GM18951 (cell line): Measurements from ENCODE around the gene NHERF2.

Source experiments
- POLR2A ChIP-seq: IDR thresholded peaks from 4 replicates; pipeline ENCODE4 v1.6.1; 2011; ENCODE audit warnings: mild to moderate bottlenecking; ENCODE audit not compliant: insufficient read length, insufficient read depth; ENCODE audit errors: extremely low read depth
- in situ Hi-C: fragments of 300-500 bp; cut with MboI; formaldehyde crosslinking; loops from one replicate; pipeline ENCODE4 v1.12.0; 2022; ENCODE audit warnings: low sequenced_read_pairs, mixed read lengths, inconsistent platforms; ENCODE audit not compliant: unreplicated experiment

The NHERF2 gene

DNA sequence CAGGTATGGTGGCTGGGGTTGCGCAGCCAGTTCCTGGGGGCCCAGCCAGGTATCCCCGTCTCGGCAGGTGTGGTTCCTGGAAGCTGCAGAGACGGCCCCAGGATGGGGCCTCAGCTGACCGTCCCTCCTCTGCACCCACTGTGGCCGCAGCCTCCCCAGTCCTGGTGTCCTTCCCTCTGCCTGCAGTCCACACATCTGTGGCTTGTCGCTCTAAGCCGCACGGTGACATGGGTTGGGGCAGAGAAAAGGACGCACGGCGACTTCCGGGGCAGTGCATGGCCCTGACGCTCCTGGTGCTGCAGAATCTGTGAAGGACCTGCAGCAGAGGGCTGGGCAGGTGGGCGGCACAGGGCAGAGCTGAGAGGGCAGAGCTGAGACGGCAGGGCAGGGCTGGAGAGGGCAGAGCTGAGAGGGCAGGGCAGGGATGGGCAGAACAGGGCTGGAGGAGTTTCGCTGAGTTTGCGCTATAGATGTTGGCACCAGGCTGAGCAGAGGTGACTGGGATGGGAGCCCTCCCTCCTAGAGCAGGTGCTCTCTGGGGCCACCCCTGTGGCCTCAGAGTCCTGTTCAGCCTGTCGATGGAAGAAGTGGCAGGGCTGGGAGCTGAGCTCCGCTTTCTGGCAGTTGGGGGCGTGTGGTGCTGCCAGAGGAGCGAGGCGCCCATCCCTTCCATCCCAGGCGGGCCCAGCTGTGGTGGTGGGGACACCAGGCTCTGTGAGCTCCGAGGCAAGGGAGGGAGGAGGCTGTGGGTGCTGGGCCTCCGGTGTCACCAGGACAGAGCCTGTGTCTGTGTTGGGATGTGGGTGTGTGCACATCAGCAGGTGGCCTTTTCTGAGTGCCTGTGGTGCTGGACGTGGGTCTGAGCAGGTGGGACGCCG lies 44.1 kb downstream of the NHERF2 start:
- in situ Hi-C loops: no loop called here
- TF ChIP-seq POLR2A: no peak

DNA sequence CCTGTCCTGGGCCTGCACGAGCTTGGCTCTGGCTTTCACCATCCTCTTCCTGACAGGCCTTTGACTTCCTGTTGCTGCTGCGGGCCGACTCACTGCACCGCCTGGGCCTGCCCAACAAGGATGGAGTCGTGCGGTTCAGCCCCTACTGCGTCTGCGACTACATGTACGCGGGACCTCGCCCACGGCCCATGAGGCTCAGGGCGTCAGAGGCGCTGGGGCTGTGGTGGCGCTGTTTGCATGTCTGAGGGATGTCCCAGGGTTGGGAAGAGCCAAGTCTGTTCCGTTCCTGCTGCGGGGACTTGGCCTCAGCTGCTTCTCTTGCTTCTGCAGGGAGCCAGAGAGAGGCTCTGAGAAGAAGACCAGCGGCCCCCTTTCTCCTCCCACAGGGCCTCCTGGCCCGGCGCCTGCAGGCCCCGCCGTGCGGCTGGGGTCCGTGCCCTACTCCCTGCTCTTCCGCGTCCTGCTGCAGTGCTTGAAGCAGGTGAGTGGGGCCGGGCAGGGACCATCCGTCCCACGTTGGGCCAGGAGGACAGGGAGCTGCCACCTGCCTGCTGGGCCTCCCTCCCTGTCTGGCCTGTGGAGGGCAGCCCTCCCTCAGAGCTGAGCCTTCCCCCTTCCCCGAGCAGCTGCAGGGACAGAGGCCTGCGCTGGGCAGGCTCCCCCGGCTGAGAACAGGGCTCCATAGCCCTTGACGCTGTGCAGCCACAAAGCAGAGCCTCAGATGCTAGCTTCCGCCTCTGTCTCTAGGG lies 44.9 kb downstream of the NHERF2 start:
- in situ Hi-C loops: no loop called here
- TF ChIP-seq POLR2A: no peak

DNA sequence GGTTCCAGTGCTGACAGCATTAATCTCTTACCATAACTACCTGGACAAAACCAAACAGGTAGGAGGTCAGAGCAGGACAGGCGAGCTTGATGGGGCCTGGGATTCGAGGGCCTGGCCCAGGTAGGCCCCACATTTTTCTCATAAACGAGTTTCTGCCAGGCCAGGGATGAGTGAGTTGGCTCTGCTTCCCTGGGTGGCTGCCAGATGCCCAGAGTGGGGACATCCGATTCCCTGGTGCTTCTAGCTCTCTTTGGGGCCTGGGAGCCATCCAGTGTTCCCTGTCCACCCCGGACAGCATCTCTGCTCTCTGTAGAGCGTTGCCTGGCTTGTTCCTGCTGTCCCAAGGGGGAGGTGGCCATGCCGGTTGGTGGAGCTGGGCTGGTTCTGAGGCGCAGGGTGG lies 46.2 kb downstream of the NHERF2 start:
- TF ChIP-seq POLR2A: no peak
- in situ Hi-C loops: no loop called here

DNA sequence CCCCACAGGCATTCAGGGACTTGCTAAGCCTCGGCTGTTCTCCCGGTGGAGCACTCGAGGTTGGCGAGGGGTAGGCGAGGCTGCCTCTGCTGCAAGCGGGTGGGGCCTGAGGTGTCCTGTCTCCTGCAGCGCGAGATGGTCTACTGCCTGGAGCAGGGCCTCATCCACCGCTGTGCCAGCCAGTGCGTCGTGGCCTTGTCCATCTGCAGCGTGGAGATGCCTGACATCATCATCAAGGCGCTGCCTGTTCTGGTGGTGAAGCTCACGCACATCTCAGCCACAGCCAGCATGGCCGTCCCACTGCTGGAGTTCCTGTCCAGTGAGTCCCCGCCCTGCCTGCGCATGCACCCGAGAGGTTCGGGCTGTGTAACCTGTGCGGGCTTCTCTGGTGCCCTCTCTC lies 47.4 kb downstream of the NHERF2 start:
- in situ Hi-C loops: no loop called here
- TF ChIP-seq POLR2A: no peak

DNA sequence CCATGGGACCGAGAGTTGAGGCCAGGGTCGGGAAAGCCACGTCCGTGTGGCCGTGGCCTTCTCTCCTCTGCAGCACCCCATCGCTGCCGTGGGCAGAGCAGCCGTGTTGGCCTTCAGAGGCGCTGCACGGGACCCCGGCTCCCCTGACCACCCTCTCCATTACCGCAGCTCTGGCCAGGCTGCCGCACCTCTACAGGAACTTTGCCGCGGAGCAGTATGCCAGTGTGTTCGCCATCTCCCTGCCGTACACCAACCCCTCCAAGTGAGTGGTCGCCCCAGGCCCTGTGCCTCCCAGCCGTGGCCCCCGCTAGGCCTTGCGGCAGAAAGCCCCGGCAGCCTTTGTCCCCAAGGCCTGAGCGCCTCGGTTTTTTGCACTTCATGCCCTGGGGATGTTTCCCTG lies 48.9 kb downstream of the NHERF2 start:
- in situ Hi-C loops: no loop called here
- TF ChIP-seq POLR2A: no peak

DNA sequence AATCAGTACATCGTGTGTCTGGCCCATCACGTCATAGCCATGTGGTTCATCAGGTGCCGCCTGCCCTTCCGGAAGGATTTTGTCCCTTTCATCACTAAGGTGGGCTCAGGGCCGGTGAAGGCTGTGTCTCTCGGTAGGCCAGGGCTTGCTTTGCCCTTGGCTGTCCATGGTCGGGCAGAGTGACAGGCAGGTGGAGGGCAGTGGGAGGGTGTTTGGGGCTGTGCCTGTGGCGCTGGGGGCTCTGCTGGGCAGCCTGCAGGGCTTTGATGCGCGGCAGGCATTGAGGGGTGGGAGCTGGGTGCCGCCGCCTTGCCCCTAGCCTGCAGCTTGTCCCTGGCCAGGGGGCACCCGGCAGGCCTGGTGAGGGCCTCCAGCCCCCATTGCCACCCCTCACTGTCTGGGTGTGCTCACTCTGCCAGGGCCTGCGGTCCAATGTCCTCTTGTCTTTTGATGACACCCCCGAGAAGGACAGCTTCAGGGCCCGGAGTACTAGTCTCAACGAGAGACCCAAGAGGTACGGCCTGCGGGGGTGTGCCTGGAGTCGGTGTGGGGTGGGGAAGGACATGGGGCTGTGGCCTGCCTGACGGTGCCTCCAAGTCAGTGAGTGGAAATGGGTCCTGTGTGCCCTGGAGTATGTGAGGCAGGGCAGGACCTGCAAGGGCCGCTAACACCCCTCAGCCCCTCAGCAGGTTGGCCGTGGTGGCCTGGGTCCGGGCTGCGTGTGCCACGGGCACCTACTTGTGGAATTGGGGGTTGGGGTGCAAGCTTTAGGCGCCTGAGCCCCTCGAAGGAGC lies 49.6 kb downstream of the NHERF2 start:
- in situ Hi-C loops: no loop called here
- no peak for TF ChIP-seq POLR2A

DNA sequence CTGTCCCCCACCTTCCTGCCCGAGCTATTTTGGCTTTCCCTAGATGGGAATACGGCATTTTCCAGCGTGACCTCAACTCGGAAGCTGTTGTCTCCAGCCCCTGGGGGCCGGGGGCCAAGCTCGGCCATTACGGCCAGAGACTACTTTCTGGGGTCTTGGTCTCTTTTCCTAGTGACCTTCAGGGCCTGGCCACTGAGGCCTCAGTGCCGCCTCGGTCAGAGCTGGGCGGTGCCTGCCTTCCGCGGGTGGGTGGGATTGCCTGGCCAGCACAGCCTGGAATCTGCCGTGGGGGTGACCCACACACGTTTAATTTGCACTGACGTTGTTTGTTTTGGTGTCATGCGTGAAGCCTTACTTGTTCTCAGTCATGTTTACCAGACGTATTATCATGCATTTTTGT lies 50.3 kb downstream of the NHERF2 start:
- in situ Hi-C loops: no loop called here

DNA sequence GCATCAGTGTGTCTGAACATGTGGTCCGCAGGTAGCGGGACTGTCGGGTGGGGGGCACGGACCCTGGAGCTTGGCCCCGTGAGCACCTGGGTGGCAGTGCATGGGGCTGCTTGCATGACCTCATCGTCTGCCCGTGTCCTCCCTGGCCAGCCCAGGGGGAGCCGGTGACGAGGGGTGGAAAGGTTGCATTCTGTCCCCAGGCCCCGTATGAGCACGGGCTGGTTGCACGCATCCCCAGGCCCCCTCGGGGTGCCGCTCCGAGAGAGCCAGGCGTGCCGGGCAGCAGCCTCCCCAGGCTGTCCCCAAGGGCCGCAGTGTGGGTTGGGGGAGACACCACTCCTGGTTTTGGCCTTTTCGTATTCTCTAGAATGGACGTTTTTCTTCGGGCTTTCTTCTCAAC lies 51.0 kb downstream of the NHERF2 start:
- in situ Hi-C loops: no loop called here
- TF ChIP-seq POLR2A: no peak

More for the DNA sequence above, 50.3 kb downstream of the NHERF2 start:
- no peak for TF ChIP-seq POLR2A

DNA sequence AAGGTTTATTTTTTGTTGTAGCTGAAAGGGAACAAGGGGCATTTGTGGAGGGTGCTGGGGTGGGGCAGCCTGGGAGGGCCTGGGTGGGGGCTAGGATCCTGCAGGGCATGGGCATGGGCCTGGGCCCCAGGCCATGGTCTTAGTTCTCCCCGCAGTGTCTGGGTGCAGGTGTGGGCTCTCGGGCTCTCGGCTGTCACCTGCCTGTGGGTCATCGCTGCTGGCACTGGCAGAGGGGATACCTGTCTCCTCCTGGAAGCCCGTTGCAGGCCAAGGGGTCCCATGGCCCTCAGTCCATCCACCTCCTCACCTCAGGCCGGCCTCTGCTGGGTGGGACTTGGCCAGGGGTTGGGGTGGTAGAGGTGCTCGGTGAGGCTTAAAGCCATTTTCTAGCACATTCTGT lies 51.4 kb downstream of the NHERF2 start:
- in situ Hi-C loops: no loop called here
- TF ChIP-seq POLR2A: no peak

DNA sequence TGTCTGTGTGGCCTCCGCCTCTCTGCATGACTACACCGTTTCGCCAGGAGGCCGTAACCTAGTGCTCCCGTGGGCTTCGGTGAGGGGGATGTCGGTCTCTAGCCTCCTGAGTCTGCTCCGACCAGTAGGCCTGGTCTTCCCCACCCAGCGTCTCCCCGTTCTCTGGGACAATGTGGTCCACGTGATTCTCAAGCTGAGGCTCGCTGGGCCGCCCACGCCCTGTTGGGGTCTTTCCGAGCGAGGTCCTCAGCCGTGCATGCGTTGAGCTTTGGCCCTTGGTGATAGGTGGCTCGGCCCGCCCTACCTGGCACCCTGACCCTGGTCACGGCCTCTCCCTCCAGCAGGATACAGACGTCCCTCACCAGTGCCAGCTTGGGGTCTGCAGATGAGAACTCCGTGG lies 52.0 kb downstream of the NHERF2 start:
- TF ChIP-seq POLR2A: no peak
- in situ Hi-C loops: no loop called here

DNA sequence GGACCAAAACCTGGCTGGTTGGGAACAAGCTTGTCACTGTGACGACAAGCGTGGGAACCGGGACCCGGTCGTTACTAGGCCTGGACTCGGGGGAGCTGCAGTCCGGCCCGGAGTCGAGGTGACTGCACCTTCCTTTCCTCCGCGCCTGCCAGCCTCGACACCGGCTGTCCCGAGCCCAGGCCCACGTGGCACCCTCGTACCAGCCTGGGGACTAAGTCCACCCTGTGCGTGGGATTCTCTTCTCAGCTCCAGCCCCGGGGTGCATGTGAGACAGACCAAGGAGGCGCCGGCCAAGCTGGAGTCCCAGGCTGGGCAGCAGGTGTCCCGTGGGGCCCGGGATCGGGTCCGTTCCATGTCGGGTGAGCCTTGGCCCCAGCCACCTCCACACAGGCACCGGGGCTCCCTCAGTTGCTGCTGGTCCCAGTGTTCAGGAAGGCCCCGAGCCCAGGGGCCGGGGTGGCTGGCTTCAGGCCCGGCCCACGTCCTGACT lies 52.7 kb downstream of the NHERF2 start:
- in situ Hi-C loops: no loop called here
- no peak for TF ChIP-seq POLR2A

DNA sequence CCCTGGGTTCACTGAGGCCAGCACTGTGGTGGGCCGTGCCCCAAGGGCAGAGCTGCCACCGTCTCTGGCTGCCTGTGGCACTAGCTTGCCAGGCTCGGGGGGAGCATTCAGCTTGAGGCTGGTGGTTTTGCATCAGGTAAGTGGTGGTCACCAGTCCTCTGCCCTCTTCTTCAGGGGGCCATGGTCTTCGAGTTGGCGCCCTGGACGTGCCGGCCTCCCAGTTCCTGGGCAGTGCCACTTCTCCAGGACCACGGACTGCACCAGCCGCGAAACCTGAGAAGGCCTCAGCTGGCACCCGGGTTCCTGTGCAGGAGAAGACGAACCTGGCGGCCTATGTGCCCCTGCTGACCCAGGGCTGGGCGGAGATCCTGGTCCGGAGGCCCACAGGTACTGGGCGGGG lies 53.3 kb downstream of the NHERF2 start:
- TF ChIP-seq POLR2A: no peak
- in situ Hi-C loops: no loop called here
